Neuron (in vitro differentiated cells): ENCODE measurements around the gene USP4.

Experiments
- H2AFZ ChIP-seq: one replicate; pipeline ENCODE4 v1.6.1; 2013; ENCODE audit warnings: low read depth, mild to moderate bottlenecking, inconsistent platforms, low read length, moderate library complexity
- H3K27me3 ChIP-seq: one replicate; pipeline ENCODE4 v1.6.1; 2013; ENCODE audit warnings: low read length; ENCODE audit not compliant: insufficient read depth
- H3K36me3 ChIP-seq: one replicate; pipeline ENCODE4 v1.6.1; 2013; ENCODE audit warnings: low read length; ENCODE audit not compliant: insufficient read depth
- H3K4me1 ChIP-seq: one replicate; pipeline ENCODE4 v1.6.1; 2013; ENCODE audit warnings: low read length; ENCODE audit not compliant: insufficient read depth
- H3K4me3 ChIP-seq: 2 replicates; pipeline ENCODE4 v1.5.1; 2013; ENCODE audit warnings: mild to moderate bottlenecking, low read length, moderate library complexity
- H3K9me3 ChIP-seq: one replicate; pipeline ENCODE4 v1.6.1; 2013; ENCODE audit warnings: low read length

Gene USP4

DNA sequence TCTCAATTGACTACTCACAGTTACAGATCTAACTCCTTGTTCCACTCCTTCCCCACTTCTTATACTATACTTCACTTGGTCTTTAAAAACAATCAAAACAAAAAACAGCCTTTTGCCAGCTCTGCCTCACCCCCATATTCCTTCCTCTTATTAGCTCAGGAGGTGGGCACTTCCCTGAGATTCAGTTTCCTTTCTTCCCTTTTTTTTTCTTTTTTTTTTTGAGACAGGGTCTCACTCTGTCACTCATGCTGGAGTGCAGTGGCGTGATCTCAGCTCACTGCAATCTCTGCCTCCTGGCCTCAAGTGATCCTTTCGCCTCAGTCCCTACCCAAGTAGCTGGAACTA is 69.7 kb downstream of the USP4 start:
- Histone ChIP-seq H3K4me1 (peaks cover 9% of the 10 kb centered on the region), H2AFZ (no peak overlapping the region), H3K36me3 (peaks cover 18% of the 10 kb centered on the region)

GRCh38 chr3:49269443-49270155 is 70.3 kb downstream of the USP4 start:
- peaks cover 9% of the 10 kb centered on the region for H3K4me1 ChIP-seq
- peaks cover 18% of the 10 kb centered on the region for H3K36me3 ChIP-seq
- H2AFZ ChIP-seq, result no peak overlapping the region
- H3K4me3 ChIP-seq, result no peak overlapping the region
- H3K9me3 ChIP-seq, result no peaks in the 10 kb centered on the region
- H3K27me3 ChIP-seq, result no peaks in the 10 kb centered on the region

More for the DNA sequence above, 69.7 kb downstream of the USP4 start:
- no peaks in the 10 kb centered on the region for H3K27me3 ChIP-seq
- no peaks in the 10 kb centered on the region for H3K9me3 ChIP-seq
- H3K4me3 ChIP-seq, result no peak overlapping the region

GRCh38 chr3:49266410-49267095 is 73.3 kb downstream of the USP4 start:
- Histone ChIP-seq H3K36me3 (peaks cover 18% of the 10 kb centered on the region), H2AFZ (no peak overlapping the region), H3K4me3 (no peak overlapping the region), H3K4me1 (peaks cover 9% of the 10 kb centered on the region), H3K27me3 (no peaks in the 10 kb centered on the region), H3K9me3 (no peaks in the 10 kb centered on the region)

- H3K27me3 ChIP-seq, result no peaks in the 10 kb centered on the region
- H3K4me1 ChIP-seq, result peaks cover 9% of the 10 kb centered on the region
- H3K9me3 ChIP-seq, result no peaks in the 10 kb centered on the region
- H3K36me3 ChIP-seq, result peaks cover 10% of the 10 kb centered on the region
- H3K4me3 ChIP-seq, result no peak overlapping the region
- H2AFZ ChIP-seq, result no peak overlapping the region
Measured at GRCh38 chr3:49265661-49266386, 74.0 kb downstream of the USP4 start.

GRCh38 chr3:49263159-49263889 is 76.5 kb downstream of the USP4 start:
- Histone ChIP-seq H3K27me3 (no peaks in the 10 kb centered on the region), H2AFZ (no peak overlapping the region), H3K9me3 (no peaks in the 10 kb centered on the region), H3K4me1 (peaks cover 9% of the 10 kb centered on the region), H3K4me3 (no peak overlapping the region), H3K36me3 (no peaks in the 10 kb centered on the region)

DNA sequence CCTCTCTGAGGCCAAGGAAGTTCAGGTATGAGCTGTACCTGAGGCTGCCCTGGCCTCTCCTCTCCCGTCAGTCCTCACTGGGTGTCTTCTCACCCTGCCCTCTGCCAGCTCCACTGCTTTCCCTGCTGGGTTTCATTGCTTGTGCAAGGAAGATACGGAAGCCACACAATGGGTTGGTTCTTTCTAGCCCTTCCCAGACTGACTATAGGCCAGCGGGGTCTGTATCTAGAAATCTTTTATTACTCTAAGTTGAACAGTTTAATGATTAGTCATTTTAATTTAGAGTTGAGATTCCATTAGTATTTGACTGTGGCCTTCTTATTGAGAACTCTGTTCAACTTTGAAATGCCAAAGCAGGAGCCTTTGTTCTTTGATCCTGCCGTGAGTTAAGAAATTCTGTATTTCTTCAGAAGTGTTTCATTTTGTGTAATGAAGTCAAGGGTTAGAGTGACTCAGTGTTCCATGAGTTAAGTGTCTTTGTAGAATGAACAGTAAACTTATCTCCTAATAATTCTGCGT is 79.0 kb downstream of the USP4 start:
- H2AFZ ChIP-seq, result no peak overlapping the region

DNA sequence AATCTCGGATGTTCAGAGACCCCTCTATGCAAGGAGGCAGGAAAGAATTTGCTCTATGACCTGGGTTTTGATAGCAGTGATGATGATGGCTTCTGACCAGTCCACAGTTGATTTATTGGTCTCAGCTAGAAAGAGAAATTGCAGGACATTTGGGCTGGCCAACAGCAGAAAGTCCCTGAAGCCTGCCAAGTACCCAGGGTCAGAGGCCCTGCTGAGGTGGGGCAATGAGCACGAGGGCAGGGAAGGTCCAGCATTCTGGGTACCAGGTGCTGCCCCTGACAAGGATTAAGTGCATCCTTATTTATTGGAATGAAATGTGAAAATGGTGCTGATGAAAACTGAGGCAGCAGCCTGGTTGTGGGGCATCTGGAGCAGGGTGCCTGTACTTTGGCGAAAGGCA is 82.7 kb downstream of the USP4 start:
- Histone ChIP-seq H3K9me3 (no peaks in the 10 kb centered on the region), H3K36me3 (no peaks in the 10 kb centered on the region), H3K27me3 (no peaks in the 10 kb centered on the region), H3K4me3 (no peak overlapping the region), H2AFZ (no peak overlapping the region), H3K4me1 (peaks cover 22% of the 10 kb centered on the region)

More for the DNA sequence above, 79.0 kb downstream of the USP4 start:
- Histone ChIP-seq H3K4me3 (no peak overlapping the region), H3K9me3 (no peaks in the 10 kb centered on the region), H3K27me3 (no peaks in the 10 kb centered on the region), H3K36me3 (no peaks in the 10 kb centered on the region), H3K4me1 (peaks cover 12% of the 10 kb centered on the region)

GRCh38 chr3:49255718-49256511 is 83.9 kb downstream of the USP4 start:
- no peak overlapping the region for H3K4me3 ChIP-seq
- H3K27me3 ChIP-seq, result no peaks in the 10 kb centered on the region
- no peaks in the 10 kb centered on the region for H3K36me3 ChIP-seq
- no peaks in the 10 kb centered on the region for H3K9me3 ChIP-seq
- H2AFZ ChIP-seq, result no peak overlapping the region
- H3K4me1 ChIP-seq, result peaks cover 22% of the 10 kb centered on the region

GRCh38 chr3:49255112-49255511 is 84.7 kb downstream of the USP4 start:
- Histone ChIP-seq H2AFZ (no peak overlapping the region), H3K27me3 (no peaks in the 10 kb centered on the region), H3K4me3 (no peak overlapping the region), H3K36me3 (no peaks in the 10 kb centered on the region), H3K9me3 (no peaks in the 10 kb centered on the region), H3K4me1 (peaks cover 27% of the 10 kb centered on the region)

DNA sequence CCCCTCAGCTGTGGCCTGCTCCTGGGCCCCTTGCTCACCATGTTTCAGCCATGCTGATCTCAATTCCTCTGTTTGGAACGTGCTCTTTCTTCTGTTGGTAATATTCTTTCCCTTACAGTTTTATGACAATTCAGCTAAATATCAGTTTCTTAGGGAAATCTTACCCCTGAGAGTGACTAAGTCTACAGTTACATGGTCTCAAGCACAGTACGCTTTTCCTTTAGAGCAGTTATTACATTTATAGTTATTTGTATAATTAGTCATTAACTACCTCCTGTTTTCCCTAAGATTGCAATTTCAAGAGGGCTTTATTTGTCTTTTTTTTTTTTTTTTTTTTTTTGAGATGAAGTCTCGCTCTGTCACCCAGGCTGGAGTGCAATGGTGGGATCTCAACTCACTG is 86.3 kb downstream of the USP4 start:
- Histone ChIP-seq H3K9me3 (no peaks in the 10 kb centered on the region), H3K4me3 (no peak overlapping the region), H3K36me3 (no peaks in the 10 kb centered on the region), H2AFZ (no peak overlapping the region), H3K4me1 (peaks cover 38% of the 10 kb centered on the region), H3K27me3 (no peaks in the 10 kb centered on the region)

GRCh38 chr3:49248840-49249227 is 91.0 kb downstream of the USP4 start:
- no peaks in the 10 kb centered on the region for H3K36me3 ChIP-seq
- no peaks in the 10 kb centered on the region for H3K27me3 ChIP-seq
- no peak overlapping the region for H2AFZ ChIP-seq
- no peak overlapping the region for H3K4me3 ChIP-seq
- H3K4me1 ChIP-seq, result peaks cover 22% of the 10 kb centered on the region
- H3K9me3 ChIP-seq, result no peaks in the 10 kb centered on the region

DNA sequence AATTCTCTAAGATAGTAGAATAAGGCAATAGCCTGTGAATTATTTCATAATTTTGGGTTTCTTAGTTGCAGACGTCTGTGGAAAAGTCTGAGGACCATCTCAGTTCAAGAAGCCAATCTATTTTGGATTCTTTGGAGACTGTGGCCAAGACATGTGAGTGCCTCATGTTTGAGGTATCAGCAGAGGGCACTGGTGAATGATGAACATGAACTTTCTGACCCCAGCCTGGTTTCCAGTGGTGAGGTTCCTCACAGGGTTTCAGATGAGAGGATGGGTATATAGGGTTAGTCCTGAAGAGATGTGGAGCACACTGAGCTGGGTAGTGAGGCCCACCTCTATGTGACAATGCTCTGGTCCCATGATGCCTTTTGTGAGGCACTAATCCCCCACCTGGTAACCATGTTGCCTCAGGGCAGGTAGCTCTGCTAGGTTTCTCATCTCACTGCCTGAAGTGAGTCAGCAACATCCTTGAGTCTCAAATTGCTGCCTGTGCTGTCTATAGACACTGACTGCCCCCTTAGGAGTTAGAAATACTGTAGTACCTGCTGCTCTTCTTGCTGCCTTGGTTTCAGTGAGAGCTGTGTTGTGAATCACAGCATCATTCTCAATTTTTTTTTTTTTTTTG is 95.2 kb downstream of the USP4 start:
- Histone ChIP-seq H3K9me3 (no peaks in the 10 kb centered on the region), H3K4me1 (peaks cover 7% of the 10 kb centered on the region), H3K27me3 (no peaks in the 10 kb centered on the region), H3K4me3 (no peak overlapping the region), H3K36me3 (no peaks in the 10 kb centered on the region), H2AFZ (no peak overlapping the region)
